SK-N-SH (cell line): ENCODE data around the gene PCYT1B. TPM values are rescaled to one million over a fixed set of nuclear protein-coding genes. Genes with fewer than 3 reads are reported as not detected.

ENCODE experiments used
- CTCF ChIA-PET: fragments of 300-600, 350-600 bp; formaldehyde crosslinking; extraction: SDS; loops from one replicate; lab custom pipeline; 2021; lab: Yijun Ruan, JAX
- POLR2A ChIA-PET: fragments of 350-600 bp; sonication (Branson Sonifier 250); formaldehyde crosslinking; extraction: SDS; loops from one replicate; lab custom pipeline; 2020; ENCODE audit warnings: antibody characterized with exemption, inconsistent platforms; lab: Yijun Ruan, JAX
- DNase-seq: peaks from one replicate; pipeline ENCODE4 v3.0.0; 2012
- H2AFZ ChIP-seq: fragments of 200-600 bp; sonication (generic); 2 replicates; pipeline ENCODE4 v1.8.1; 2016; ENCODE audit warnings: antibody characterized with exemption, mild to moderate bottlenecking, low read depth
- H3F3A ChIP-seq: fragments of 200-600 bp; sonication (generic); replicated peaks from 2 replicates; pipeline ENCODE3; 2016; ENCODE audit warnings: antibody characterized with exemption, mild to moderate bottlenecking; ENCODE audit not compliant: insufficient read depth
- H3K27ac ChIP-seq, 2 experiments: fragments of 200-500 bp in 1 of 2; fragments of 200-600 bp in 1 of 2; sonication (Bioruptor generic) in 1 of 2; sonication (generic), shearing (Covaris generic) in 1 of 2; 2 replicates each; pipeline versions ENCODE4 v1.5.1 to v1.6.1; 2014 to 2016; ENCODE audit warnings: low read depth in 2 of 2, inconsistent platforms in 1 of 2, low read length in 1 of 2, mild to moderate bottlenecking in 1 of 2, mixed read lengths in 1 of 2
- H3K27me3 ChIP-seq: fragments of 200-600 bp; sonication (generic), shearing (Covaris generic); 2 replicates; pipeline ENCODE4 v1.6.1; 2016; ENCODE audit warnings: mixed run types; ENCODE audit not compliant: insufficient read depth
- H3K36me3 ChIP-seq, 2 experiments: fragments of 200-500 bp in 1 of 2; fragments of 200-600 bp in 1 of 2; sonication (Bioruptor generic) in 1 of 2; sonication (generic) in 1 of 2; replicated peaks in 1 of 2; 2 replicates each; pipeline versions ENCODE3 to v1.5.1; 2014 to 2016; ENCODE audit warnings: low read length in 1 of 2, mild to moderate bottlenecking in 1 of 2; ENCODE audit not compliant: insufficient read depth in 2 of 2, control insufficient read depth in 1 of 2
- H3K4me1 ChIP-seq, 2 experiments: fragments of 200-500 bp in 1 of 2; fragments of 200-600 bp in 1 of 2; sonication (Bioruptor generic) in 1 of 2; sonication (generic), shearing (Covaris generic) in 1 of 2; 2 replicates each; pipeline versions ENCODE4 v1.5.1 to v1.6.1; 2014 to 2016; ENCODE audit warnings: low read depth in 1 of 2, low read length in 1 of 2, mixed run types in 1 of 2; ENCODE audit not compliant: insufficient read depth in 2 of 2, control insufficient read depth in 1 of 2
- H3K4me2 ChIP-seq: fragments of 200-600 bp; sonication (generic), shearing (Covaris generic); 2 replicates; pipeline ENCODE4 v1.6.1; 2017; ENCODE audit warnings: mixed run types
- H3K4me3 ChIP-seq, 2 experiments: fragments of 200-500 bp in 1 of 2; fragments of 200-600 bp in 1 of 2; sonication (Bioruptor generic) in 1 of 2; sonication (generic), shearing (Covaris generic) in 1 of 2; 2 replicates each; pipeline versions ENCODE4 v1.5.1 to v1.8.1; 2014 to 2016; ENCODE audit warnings: low read depth in 2 of 2, inconsistent platforms in 1 of 2, low read length in 1 of 2, mild to moderate bottlenecking in 1 of 2, mixed read lengths in 1 of 2, moderate library complexity in 1 of 2
- H3K79me2 ChIP-seq: fragments of 200-600 bp; sonication (generic); 2 replicates; pipeline ENCODE4 v1.8.1; 2017; ENCODE audit warnings: mild to moderate bottlenecking; ENCODE audit not compliant: insufficient read depth
- H3K9ac ChIP-seq: fragments of 200-600 bp; sonication (generic); 2 replicates; pipeline ENCODE4 v1.6.1; 2017; ENCODE audit warnings: mixed run types
- H3K9me2 ChIP-seq: fragments of 200-600 bp; sonication (generic); 2 replicates; pipeline ENCODE4 v1.6.1; 2017; ENCODE audit warnings: mixed run types
- H3K9me3 ChIP-seq: fragments of 200-600 bp; sonication (generic); 2 replicates; pipeline ENCODE4 v1.6.1; 2017; ENCODE audit warnings: mixed run types, mild to moderate bottlenecking, moderate library complexity
- H4K20me1 ChIP-seq: fragments of 200-600 bp; sonication (generic); 2 replicates; pipeline ENCODE4 v1.6.1; 2017; ENCODE audit warnings: mild to moderate bottlenecking, mixed run types; ENCODE audit not compliant: insufficient read depth
- EP300 ChIP-seq, 2 experiments: IDR thresholded peaks; 2 replicates each; pipeline versions ENCODE4 v1.4.0 to v1.6.1; 2012; ENCODE audit warnings: borderline replicate concordance in 1 of 2, low read depth in 1 of 2, low read length in 1 of 2
- EZH2phosphoT487 ChIP-seq: fragments of 200-600 bp; sonication (generic); IDR thresholded peaks from 2 replicates; pipeline ENCODE4 v1.6.1; 2017; ENCODE audit warnings: low read depth, mixed run types, mild to moderate bottlenecking, antibody characterized with exemption, moderate library complexity, borderline replicate concordance
- FOSL2 ChIP-seq: IDR thresholded peaks from 2 replicates; pipeline ENCODE4 v1.4.0; 2012; ENCODE audit warnings: low read depth, mild to moderate bottlenecking, moderate library complexity, borderline replicate concordance
- FOXM1 ChIP-seq: IDR thresholded peaks from 2 replicates; pipeline ENCODE4 v1.4.0; 2012; ENCODE audit warnings: low read depth, mild to moderate bottlenecking
- GATA2 ChIP-seq: sonication (generic); formaldehyde crosslinking; IDR thresholded peaks from 2 replicates; pipeline ENCODE4 v1.5.0; 2020; ENCODE audit warnings: mild to moderate bottlenecking, missing genetic modification reagents
- JUND ChIP-seq: IDR thresholded peaks from 2 replicates; pipeline ENCODE4 v1.4.0; 2012
- MEF2A ChIP-seq: IDR thresholded peaks from 2 replicates; pipeline ENCODE4 v1.4.0; 2012; ENCODE audit warnings: low read depth, borderline replicate concordance
- SIN3A ChIP-seq: IDR thresholded peaks from 2 replicates; pipeline ENCODE4 v1.6.1; 2012; ENCODE audit warnings: low read depth, mild to moderate bottlenecking, low read length, moderate library complexity, borderline replicate concordance
- TEAD4 ChIP-seq: IDR thresholded peaks from 2 replicates; pipeline ENCODE4 v1.4.0; 2012; ENCODE audit warnings: mild to moderate bottlenecking, borderline replicate concordance; ENCODE audit not compliant: insufficient read depth
- YY1 ChIP-seq: IDR thresholded peaks from 2 replicates; pipeline ENCODE4 v1.4.0; 2012; ENCODE audit warnings: low read depth, mild to moderate bottlenecking
- WGBS: methylation state at CpG from one replicate; pipeline ENCODE4 v1.1.6; 2017; ENCODE audit warnings: low lambda C conversion rate; 5-methylcytosine and 5-hydroxymethylcytosine counted together
- polyA plus RNA-seq, 3 experiments: library from polyadenylated mRNA; depleted of rRNA; stranded (reverse); fragments of >200 nt; gene quantifications; 2 replicates each; pipeline ENCODE4 v1.2.3, GENCODE V29; 2012
- TF ChIP-seq, protein P1 (sequence below): fragments of 200-600 bp; sonication (generic); IDR thresholded peaks from 2 replicates; pipeline ENCODE4 v1.6.1; 2017; ENCODE audit warnings: antibody characterized with exemption, mild to moderate bottlenecking, moderate library complexity
- TF ChIP-seq, protein P2 (sequence below): fragments of 150-350 bp; IDR thresholded peaks from 2 replicates; pipeline ENCODE4 v1.6.1; 2017; ENCODE audit warnings: antibody characterized with exemption, low read length, low read depth, borderline replicate concordance
- TF ChIP-seq, protein P3 (sequence below): IDR thresholded peaks from 2 replicates; pipeline ENCODE4 v1.4.0; 2012; ENCODE audit warnings: low read depth, borderline replicate concordance

Gene PCYT1B
- polyA plus RNA-seq, 1 of the 3 experiments (the other 2 are of a cell fraction): 2.6 TPM

DNA sequence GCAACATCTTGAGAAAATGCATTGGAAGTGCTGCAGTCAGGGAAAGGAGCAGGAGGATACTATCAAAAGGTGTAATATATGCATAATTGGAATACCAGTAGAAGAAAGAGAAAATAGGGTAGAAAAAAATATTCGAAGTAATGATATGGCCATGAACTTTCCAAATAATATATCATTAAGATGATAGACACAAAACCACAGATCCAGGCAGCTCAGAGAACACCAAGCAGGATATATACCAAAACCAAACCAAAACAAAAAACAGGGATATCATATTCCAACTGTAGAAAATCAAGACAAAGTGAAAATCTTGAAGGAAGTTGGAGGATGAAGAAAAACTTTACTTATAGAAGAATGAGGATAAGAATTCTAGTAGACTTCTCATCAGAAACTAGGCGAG, 36.9 kb upstream of the PCYT1B start:
- TF ChIP-seq, protein P1, sequence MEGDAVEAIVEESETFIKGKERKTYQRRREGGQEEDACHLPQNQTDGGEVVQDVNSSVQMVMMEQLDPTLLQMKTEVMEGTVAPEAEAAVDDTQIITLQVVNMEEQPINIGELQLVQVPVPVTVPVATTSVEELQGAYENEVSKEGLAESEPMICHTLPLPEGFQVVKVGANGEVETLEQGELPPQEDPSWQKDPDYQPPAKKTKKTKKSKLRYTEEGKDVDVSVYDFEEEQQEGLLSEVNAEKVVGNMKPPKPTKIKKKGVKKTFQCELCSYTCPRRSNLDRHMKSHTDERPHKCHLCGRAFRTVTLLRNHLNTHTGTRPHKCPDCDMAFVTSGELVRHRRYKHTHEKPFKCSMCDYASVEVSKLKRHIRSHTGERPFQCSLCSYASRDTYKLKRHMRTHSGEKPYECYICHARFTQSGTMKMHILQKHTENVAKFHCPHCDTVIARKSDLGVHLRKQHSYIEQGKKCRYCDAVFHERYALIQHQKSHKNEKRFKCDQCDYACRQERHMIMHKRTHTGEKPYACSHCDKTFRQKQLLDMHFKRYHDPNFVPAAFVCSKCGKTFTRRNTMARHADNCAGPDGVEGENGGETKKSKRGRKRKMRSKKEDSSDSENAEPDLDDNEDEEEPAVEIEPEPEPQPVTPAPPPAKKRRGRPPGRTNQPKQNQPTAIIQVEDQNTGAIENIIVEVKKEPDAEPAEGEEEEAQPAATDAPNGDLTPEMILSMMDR: no peak
- TF ChIP-seq TEAD4 (no peak), JUND (no peak), FOXM1 (no peak), EZH2phosphoT487 (no peak), GATA2 (CRISPR knock-in tag) (no peak), EP300 (IDR thresholded peaks at IDR 0.05; ENCODE audit: borderline replicate concordance in 1 of 2, low read depth in 1 of 2, low read length in 1 of 2) (no peak), MEF2A (no peak), YY1 (no peak), FOSL2 (no peak), SIN3A (no peak)
- TF ChIP-seq, protein P2, sequence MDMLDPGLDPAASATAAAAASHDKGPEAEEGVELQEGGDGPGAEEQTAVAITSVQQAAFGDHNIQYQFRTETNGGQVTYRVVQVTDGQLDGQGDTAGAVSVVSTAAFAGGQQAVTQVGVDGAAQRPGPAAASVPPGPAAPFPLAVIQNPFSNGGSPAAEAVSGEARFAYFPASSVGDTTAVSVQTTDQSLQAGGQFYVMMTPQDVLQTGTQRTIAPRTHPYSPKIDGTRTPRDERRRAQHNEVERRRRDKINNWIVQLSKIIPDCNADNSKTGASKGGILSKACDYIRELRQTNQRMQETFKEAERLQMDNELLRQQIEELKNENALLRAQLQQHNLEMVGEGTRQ: no peak
- TF ChIP-seq, protein P3, sequence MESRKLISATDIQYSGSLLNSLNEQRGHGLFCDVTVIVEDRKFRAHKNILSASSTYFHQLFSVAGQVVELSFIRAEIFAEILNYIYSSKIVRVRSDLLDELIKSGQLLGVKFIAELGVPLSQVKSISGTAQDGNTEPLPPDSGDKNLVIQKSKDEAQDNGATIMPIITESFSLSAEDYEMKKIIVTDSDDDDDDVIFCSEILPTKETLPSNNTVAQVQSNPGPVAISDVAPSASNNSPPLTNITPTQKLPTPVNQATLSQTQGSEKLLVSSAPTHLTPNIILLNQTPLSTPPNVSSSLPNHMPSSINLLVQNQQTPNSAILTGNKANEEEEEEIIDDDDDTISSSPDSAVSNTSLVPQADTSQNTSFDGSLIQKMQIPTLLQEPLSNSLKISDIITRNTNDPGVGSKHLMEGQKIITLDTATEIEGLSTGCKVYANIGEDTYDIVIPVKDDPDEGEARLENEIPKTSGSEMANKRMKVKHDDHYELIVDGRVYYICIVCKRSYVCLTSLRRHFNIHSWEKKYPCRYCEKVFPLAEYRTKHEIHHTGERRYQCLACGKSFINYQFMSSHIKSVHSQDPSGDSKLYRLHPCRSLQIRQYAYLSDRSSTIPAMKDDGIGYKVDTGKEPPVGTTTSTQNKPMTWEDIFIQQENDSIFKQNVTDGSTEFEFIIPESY: no peak
- H3K36me3 ChIP-seq: no peaks in the 10 kb centered on the region
- ChIA-PET POLR2A (no interaction called here), CTCF (no interaction called here)
- H3K27me3 ChIP-seq: no peaks in the 10 kb centered on the region; the same call in 1 of the 2 replicates
- H4K20me1 ChIP-seq: no peaks in the 10 kb centered on the region
- H3K4me2 ChIP-seq: no peak overlapping the region
- no peaks in the 10 kb centered on the region for H3K4me1 ChIP-seq
- H2AFZ ChIP-seq: no peak overlapping the region
- H3F3A ChIP-seq: no peaks in the 10 kb centered on the region
- no peaks in the 10 kb centered on the region for H3K79me2 ChIP-seq
- no peak overlapping the region for H3K9ac ChIP-seq
- no peak overlapping the region for H3K4me3 ChIP-seq
- DNase-seq: no peak
- H3K27ac ChIP-seq: no peak overlapping the region
- WGBS: 11% methylated on average over 2 of the region's 2 CpGs
- no peaks in the 10 kb centered on the region for H3K9me2 ChIP-seq
- H3K9me3 ChIP-seq: no peaks in the 10 kb centered on the region
